Pancreas (tissue), 10 donors: Measurements from ENCODE around the gene HSF4. TPM values are rescaled to one million over a fixed set of nuclear protein-coding genes. Genes with fewer than 3 reads are reported as not detected.
A peak's percentile ranks its signal among the peaks of the same experiment; 100 is the strongest.

Experiments used
- ATAC-seq, 4 donors: fragments of 200-7000 bp; cut with Tn5 transposase; one replicate each; pipeline versions ENCODE4 v1.8.0 to v1.9.1; 2020; ENCODE audit warnings: mild to moderate bottlenecking in 4 of 4, moderate library complexity in 4 of 4
- DNase-seq, 6 donors: peaks; one replicate each; pipeline ENCODE4 v3.0.0-alpha.2; 2020
- FAIRE-seq: peaks from 2 replicates; lab custom pipeline; 2012; peaks lifted over from hg19 to GRCh38; lab: Jason Lieb, UNC
- H3K27ac ChIP-seq, 4 donors: fragments of 200-600 bp; sonication (generic); 1 replicate in 3 of 4; 2 replicates in 1 of 4; pipeline versions ENCODE4 v1.5.0 to v1.8.0; 2020
- H3K27me3 ChIP-seq, 4 donors: fragments of 200-600 bp; one replicate each; pipeline ENCODE4 v1.8.0; 2021
- H3K36me3 ChIP-seq, 3 donors: fragments of 200-600 bp; sonication (generic) in 1 of 3; one replicate each; pipeline versions ENCODE4 v1.5.0 to v1.8.0; 2020 to 2021
- H3K4me1 ChIP-seq, 3 donors: fragments of 200-600 bp; one replicate each; pipeline ENCODE4 v1.8.0; 2021
- H3K4me3 ChIP-seq, 4 donors: fragments of 200-600 bp; sonication (generic) in 2 of 4; one replicate each; pipeline versions ENCODE4 v1.5.0 to v1.8.0; 2020 to 2021
- H3K9me3 ChIP-seq, 4 donors: fragments of 200-600 bp; one replicate each; pipeline ENCODE4 v1.8.0; 2021
- CTCF ChIP-seq, 4 donors: fragments of 200-600 bp; sonication (generic) in 3 of 4; IDR thresholded peaks; one replicate each; pipeline versions ENCODE4 v1.5.0 to v1.8.0; 2021; ENCODE audit warnings: antibody characterized with exemption in 4 of 4
- WGBS, 2 donors: extraction: QIAGEN DNeasy Blood & Tissue Kit; methylation state at CpG; one replicate each; pipeline ENCODE4 v1.1.7; 2013; 5-methylcytosine and 5-hydroxymethylcytosine counted together
- intact Hi-C, 3 donors: fragments of 100-400 bp; cut with DNase I; formaldehyde crosslinking; loops; one replicate each; pipeline versions ENCODE4 v1.11.1 to v1.14.2; 2022
- polyA plus RNA-seq, 2 donors: library from polyadenylated mRNA; stranded (reverse); fragments of 200-250 nt; gene quantifications; one replicate each; pipeline ENCODE4 v1.2.3, GENCODE V29; 2013
- total RNA-seq, 6 donors: library from RNA; stranded (reverse); fragmentation: NEBNext Ultra II Directional in 4 of 6; extraction: Animal tissue kit (Norgen Biotek cat#: 25700) in 4 of 6; gene quantifications; one replicate each; pipeline versions ENCODE4 v1.2.1 to v1.2.4, GENCODE V29; 2021 to 2023
- donor health status: healthy with polysubstance abuse.
- donor health status: DM: no; HTN: no; CAD: no; lungs with moderate emphysema.
- donor health status: DM: no; HTN: no; CAD: no.
- donor health status: control.
- donor health status: control.
- donor health status: Bipolar disorder and iron deficiency.
- donor health status: DM: yes; HTN: yes; CAD: no.
- donor health status: DM: no; HTN: no; CAD: no.
- donor health status: DM: no; HTN: no; CAD: no.
- donor health status: DM: yes; HTN: yes; CAD: no.

The HSF4 gene
- total and polyA plus RNA-seq, 8 donors, result 34.9 to 330 (median 61.6) TPM

GRCh38 chr16:67148656-67149275, 15.8 kb upstream of the HSF4 start:
- no peak for FAIRE-seq
- DNase-seq, result no peak
- no peak for TF ChIP-seq CTCF (IDR thresholded peaks at IDR 0.05)
- H3K9me3 ChIP-seq, result no peaks in the 10 kb centered on the region
- H3K4me3 ChIP-seq, result no peak overlapping the region
- no peaks in the 10 kb centered on the region for H3K27me3 ChIP-seq
- H3K27ac ChIP-seq, result no peak overlapping the region
- intact Hi-C loops, result loop anchor here in 1 of 3 donors (10.0 kb wide), 1 partner anchor 254 kb away; no protein-coding TSS in a partner anchor
- no peak for ATAC-seq
- WGBS, 2 donors, result 89 to 90% methylated on average over 11 of the region's 11 CpGs
- H3K36me3 ChIP-seq, result peaks cover 0 to 10% (median 10%) of the 10 kb centered on the region in 3 donors
- H3K4me1 ChIP-seq, result no peaks in the 10 kb centered on the region

GRCh38 chr16:67149276-67150046, 15.1 kb upstream of the HSF4 start:
- Histone ChIP-seq H3K9me3 (no peaks in the 10 kb centered on the region), H3K4me1 (no peaks in the 10 kb centered on the region), H3K36me3 (peaks cover 0 to 6% (median 4%) of the 10 kb centered on the region in 3 donors), H3K4me3 (no peak overlapping the region), H3K27me3 (no peaks in the 10 kb centered on the region), H3K27ac (no peak overlapping the region)
- 57 to 58% methylated on average over 76 to 77 of the region's 77 CpGs for WGBS, 2 donors
- DNase-seq (peak in 1 of 6 donors; percentile 70), FAIRE-seq (no peak), ATAC-seq (no peak)
- intact Hi-C loops, result loop anchor here in 2 of 3 donors (5.0 to 10.0 kb wide), 3 partner anchors 172 to 255 kb away; no protein-coding TSS in a partner anchor
- no peak for TF ChIP-seq CTCF (IDR thresholded peaks at IDR 0.05)

GRCh38 chr16:67150047-67150832, 14.3 kb upstream of the HSF4 start:
- Histone ChIP-seq H3K4me3 (peak overlapping the region; percentile 37 to 61 (median 55)), H3K27ac (peak overlapping the region; percentile 2 to 48 (median 40)), H3K9me3 (no peaks in the 10 kb centered on the region), H3K36me3 (peaks cover 0 to 3% (median 0%) of the 10 kb centered on the region in 3 donors), H3K27me3 (no peaks in the 10 kb centered on the region), H3K4me1 (no peaks in the 10 kb centered on the region)
- FAIRE-seq, result no peak
- no peak for TF ChIP-seq CTCF (IDR thresholded peaks at IDR 0.05)
- DNase-seq, result peak in 4 of 6 donors; percentile 36 to 78 (median 62)
- intact Hi-C loops, result loop anchor here in 2 of 3 donors (5.0 to 10.0 kb wide), 2 partner anchors 173 to 175 kb away; no protein-coding TSS in a partner anchor
- ATAC-seq, result peak; percentile 38 to 56 (median 53)
- 6 to 8% methylated on average over 38 to 94 of the region's 94 CpGs for whole genome bisulfite sequencing, 2 donors

- Histone ChIP-seq H3K36me3 (no peaks in the 10 kb centered on the region), H3K27ac (peak within 1 kb of the TSS; percentile 2 to 48 (median 40)), H3K4me1 (peaks cover 0 to 3% (median 0%) of the 10 kb centered on the region in 3 donors), H3K4me3 (peak within 1 kb of the TSS; percentile 37 to 61 (median 55)), H3K27me3 (no peaks in the 10 kb centered on the region), H3K9me3 (no peaks in the 10 kb centered on the region)
- no peak for TF ChIP-seq CTCF (IDR thresholded peaks at IDR 0.05)
- FAIRE-seq, result no peak
- peak in 5 of 6 donors; percentile 58 to 87 (median 72) for DNase-seq
- peak; percentile 60 to 76 (median 72) for ATAC-seq
- 1% methylated on average over 34 of the region's 34 CpGs for WGBS, 2 donors
- intact Hi-C loops, result loop anchor here in 2 of 3 donors (5.0 to 10.0 kb wide), 2 partner anchors 174 to 176 kb away; no protein-coding TSS in a partner anchor
These were observed 13.6 kb upstream of the HSF4 start, which contains the start of gene B3GNT9 for GRCh38 chr16:67150833-67151396. B3GNT9 (minus strand) TSS chr16:67150998; CDS start chr16:67150485, 513 bp downstream.
